SHP77 (cell line): ENCODE data around the gene AGPAT2.

Source experiments
- DNase-seq, 2 experiments: peaks; one replicate each; lab custom pipeline; 2025; lab: John Stamatoyannopoulos, UW

AGPAT2 gene

GRCh38 chr9:136661641-136662325, 25.5 kb downstream of the AGPAT2 start:
- no peak for DNase-seq

GRCh38 chr9:136660971-136661550, 26.2 kb downstream of the AGPAT2 start:
- DNase-seq = no peak

- no peak for DNase-seq
These were observed 27.1 kb downstream of the AGPAT2 start for GRCh38 chr9:136659861-136660784.

- DNase-seq = no peak
These were observed 28.3 kb downstream of the AGPAT2 start for GRCh38 chr9:136658849-136659535.

- no peak for DNase-seq
These were observed 29.0 kb downstream of the AGPAT2 start for GRCh38 chr9:136657974-136658848.

GRCh38 chr9:136656795-136657611, 30.3 kb downstream of the AGPAT2 start:
- DNase-seq = no peak

- DNase-seq = no peak
These were observed 31.0 kb downstream of the AGPAT2 start for GRCh38 chr9:136656183-136656738.

GRCh38 chr9:136655536-136656182, 31.6 kb downstream of the AGPAT2 start:
- no peak for DNase-seq

- no peak for DNase-seq
These were observed 32.3 kb downstream of the AGPAT2 start for GRCh38 chr9:136654820-136655535.

GRCh38 chr9:136653323-136654079, 33.8 kb downstream of the AGPAT2 start:
- no peak for DNase-seq

GRCh38 chr9:136651860-136652259, 35.4 kb downstream of the AGPAT2 start:
- no peak for DNase-seq

GRCh38 chr9:136650648-136651047, 36.6 kb downstream of the AGPAT2 start:
- DNase-seq = no peak

- DNase-seq = no peak
These were observed 37.2 kb downstream of the AGPAT2 start for GRCh38 chr9:136650021-136650420.

- DNase-seq = peak; percentile 48 to 50
These were observed 38.5 kb downstream of the AGPAT2 start for GRCh38 chr9:136648751-136649150.

- no peak for DNase-seq
These were observed 40.2 kb downstream of the AGPAT2 start for GRCh38 chr9:136646827-136647711.

- DNase-seq = no peak
These were observed 41.1 kb downstream of the AGPAT2 start for GRCh38 chr9:136645903-136646754.
